SH-SY5Y (cell line): ENCODE data around the gene ARFIP2.

Experiments used
- GATA2 ChIP-seq: IDR thresholded peaks from 2 replicates; pipeline ENCODE4 v1.6.1; 2011; ENCODE audit warnings: mild to moderate bottlenecking, low read depth, low read length
- GATA3 ChIP-seq: IDR thresholded peaks from 2 replicates; pipeline ENCODE4 v1.6.1; 2011; ENCODE audit warnings: low read depth, mild to moderate bottlenecking, low read length, moderate library complexity

DNA sequence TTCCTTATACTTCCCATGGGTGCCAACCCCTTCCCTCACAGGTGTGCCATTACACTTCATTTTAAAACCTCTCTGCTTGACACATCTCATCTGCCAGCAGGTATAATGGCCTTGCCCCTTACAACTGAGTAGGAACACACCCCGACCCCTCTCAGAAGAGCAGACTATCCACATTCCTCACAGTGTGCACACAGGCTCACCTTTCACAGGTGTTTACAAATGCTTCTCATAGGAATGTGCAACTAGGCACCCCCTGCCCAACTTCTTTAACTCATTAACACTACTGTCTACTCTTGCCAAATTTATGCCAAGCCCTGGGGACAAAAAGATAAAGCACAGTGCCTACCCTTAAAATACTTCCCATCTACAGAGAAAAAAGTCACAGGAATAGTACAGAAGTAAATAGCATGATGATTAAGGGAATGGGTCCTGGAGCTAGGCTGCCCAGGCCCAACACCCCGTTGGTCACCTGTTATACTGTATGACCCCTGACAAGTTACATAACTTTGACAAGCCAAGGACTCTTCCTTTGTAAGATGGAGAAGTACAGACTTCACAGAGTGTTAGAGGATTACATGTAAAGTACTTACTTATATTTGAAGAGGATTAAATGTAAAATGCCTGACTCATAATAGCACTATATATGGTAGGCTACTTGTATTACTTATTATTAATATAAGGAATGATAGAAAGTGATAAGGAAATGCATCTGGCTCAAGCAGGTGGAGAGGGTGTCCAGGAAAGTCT is 22.6 kb downstream of the ARFIP2 start:
- TF ChIP-seq GATA3 (no peak), GATA2 (no peak)
